NK-92 treated with Interleukin-12 subunit alpha and Interleukin-12 subunit beta, amount 100 ng/mL, for 24 hours (cell line): Measurements from ENCODE around the gene STPG3.

Source experiments
- DNase-seq: peaks from one replicate; lab custom pipeline; 2025; lab: John Stamatoyannopoulos, UW

The STPG3 gene

DNA sequence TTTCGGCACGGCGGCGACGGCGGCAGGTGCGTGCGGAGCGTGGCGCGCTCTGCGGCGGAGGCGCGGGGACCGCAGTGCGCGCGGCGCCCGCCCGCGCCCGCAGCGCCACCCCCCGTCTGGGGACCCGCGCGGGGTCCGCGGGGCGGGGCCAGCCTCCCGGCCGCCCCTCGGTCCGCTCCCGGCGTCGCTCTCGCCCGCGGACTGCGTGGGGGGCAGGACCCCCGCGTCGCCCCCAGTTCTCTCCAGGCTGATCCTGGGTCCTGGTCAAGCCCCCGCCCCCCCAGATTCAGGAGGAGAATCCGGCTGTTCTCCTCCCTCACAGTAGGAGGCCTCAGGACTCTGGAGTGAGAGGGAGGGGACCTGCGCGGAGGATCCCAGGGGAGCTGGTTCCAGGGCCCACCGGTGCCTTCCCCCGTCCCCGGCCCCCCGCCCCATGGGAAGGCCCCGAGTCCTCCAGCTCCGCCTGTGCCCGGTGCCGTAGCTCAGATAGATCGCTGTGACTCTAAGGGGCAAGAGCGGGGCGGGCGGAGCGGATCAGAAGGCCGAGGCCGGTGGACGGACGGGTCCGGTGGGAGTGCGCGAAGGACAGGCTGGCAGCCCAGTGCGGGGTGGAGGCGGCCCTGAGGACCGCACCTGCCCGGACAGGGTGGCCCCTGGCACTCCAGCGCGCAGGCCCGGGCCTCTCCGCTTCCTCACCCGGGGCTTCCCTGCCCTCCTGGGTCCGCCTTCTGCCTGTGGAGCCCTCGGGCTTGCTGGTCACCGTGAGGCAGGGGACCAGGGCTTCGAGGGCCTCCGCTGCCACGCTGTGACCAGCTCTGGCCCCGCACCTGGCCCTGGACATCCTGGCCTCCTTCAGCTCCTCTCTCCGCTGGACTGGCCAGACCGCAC, 28.7 kb upstream of the STPG3 start, which contains the start of gene RNF208:
Gene RNF208, minus strand, starts transcription at position 51 of the 888 bp plus-strand sequence. CDS start 1,028 bp downstream, outside the sequence.
- DNase-seq, result no peak

DNA sequence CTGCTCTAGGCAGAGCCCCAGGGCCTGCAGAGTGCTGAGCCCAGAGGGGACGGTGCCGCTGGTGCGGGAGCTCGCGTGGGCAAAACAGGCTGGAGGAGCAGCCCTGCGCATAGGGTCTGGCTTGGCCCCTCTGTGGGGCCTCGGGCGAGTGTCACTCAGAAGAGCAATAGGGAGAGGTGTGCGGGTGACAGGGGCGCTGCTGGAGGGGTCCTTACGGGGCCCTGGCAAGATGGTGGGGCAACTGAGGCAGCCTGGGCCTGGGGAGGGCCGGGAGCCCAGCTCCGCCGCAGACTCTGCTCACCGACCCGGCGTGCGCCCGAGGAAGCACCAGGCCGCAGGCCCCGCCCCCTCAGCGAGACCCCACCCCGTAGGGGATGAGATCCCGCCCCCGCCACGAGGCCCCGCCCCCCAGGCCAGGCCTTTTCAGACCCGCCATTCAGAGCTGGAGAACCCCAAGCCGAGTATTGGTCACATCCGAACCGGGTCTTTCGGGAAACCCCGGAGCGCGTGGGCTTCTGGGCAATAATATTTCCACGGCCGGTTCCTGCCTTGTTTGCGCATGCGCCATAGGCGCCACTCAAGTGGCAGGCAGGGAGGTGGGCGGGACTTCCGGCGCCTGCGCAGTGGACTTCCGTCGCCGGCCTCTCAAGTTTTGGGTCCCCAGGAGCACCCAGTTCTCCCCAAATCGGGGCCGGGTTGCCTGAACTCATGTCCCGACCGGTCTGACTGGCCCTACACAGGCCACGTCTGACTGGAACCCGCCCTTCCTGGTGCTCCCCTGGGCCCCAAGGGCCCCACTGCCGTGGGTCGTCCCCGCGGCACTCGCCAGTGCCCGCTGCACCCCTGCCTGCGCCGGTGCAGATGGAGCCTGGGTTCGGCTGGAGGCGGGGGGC, 27.8 kb upstream of the STPG3 start:
- peak; percentile 96 for DNase-seq

DNA sequence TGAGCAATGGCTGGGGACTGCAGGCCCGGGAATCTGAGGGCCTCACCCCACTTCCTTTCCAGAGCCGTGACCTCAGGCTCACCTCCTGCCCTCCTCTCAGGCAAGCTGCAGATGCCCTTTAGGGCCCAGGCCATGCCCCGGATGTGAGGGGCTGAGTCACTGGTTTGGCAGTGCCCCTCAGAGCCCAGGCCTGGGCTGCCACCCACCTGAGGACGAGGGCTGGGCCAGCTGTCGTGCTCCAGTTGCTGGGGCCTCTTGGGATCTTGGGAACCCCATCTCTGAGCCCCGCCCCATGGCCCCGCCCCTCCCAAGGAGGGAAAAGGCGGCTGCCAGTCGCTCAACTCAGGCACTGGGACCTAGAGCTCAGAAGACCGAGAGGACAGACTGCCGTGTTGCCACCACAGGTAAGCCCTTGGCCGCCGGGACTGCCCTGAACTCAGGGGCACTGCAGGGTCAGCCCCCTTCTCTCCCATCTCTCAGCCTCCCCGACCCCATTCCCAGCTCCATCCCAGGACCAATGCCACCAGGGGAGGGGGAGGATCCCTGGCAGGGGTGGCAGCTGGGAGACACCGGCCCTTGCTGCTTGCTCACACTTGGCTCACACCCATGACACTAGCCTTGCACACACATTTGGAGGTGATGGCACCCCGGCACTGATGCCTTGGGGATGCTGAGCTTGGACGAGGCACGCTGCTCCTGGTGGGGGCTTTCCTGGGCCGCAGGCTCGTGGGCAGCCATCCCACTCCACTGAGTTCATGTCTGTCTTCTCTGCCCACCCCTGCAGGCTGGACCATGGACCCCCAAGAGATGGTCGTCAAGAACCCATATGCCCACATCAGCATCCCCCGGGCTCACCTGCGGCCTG, 26.0 kb upstream of the STPG3 start, which contains the start of gene CYSRT1:
Gene CYSRT1, plus strand, starts transcription at position 345 of the 865 bp plus-strand sequence. Its CDS starts 448 bp downstream, at position 793.
- no peak for DNase-seq

DNA sequence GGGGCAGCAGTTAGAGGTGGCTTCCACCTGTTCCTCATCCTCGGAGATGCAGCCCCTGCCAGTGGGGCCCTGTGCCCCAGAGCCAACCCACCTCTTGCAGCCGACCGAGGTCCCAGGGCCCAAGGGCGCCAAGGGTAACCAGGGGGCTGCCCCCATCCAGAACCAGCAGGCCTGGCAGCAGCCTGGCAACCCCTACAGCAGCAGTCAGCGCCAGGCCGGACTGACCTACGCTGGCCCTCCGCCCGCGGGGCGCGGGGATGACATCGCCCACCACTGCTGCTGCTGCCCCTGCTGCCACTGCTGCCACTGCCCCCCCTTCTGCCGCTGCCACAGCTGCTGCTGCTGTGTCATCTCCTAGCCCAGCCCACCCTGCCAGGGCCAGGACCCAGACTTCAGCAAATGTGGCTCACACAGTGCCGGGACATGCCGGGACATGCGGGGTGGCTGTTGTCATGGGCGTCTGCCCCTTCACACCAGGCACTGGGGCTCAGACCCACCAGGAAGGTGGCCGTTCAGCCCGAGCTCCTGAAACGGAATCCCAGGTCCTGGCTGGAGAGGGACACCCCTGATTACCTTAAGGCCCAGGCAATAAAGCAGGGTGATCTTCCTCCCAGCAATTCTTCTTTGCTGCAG, 25.3 kb upstream of the STPG3 start:
- DNase-seq, result no peak

- no peak for DNase-seq
These were observed 24.6 kb upstream of the STPG3 start for GRCh38 chr9:137226338-137227053.

DNA sequence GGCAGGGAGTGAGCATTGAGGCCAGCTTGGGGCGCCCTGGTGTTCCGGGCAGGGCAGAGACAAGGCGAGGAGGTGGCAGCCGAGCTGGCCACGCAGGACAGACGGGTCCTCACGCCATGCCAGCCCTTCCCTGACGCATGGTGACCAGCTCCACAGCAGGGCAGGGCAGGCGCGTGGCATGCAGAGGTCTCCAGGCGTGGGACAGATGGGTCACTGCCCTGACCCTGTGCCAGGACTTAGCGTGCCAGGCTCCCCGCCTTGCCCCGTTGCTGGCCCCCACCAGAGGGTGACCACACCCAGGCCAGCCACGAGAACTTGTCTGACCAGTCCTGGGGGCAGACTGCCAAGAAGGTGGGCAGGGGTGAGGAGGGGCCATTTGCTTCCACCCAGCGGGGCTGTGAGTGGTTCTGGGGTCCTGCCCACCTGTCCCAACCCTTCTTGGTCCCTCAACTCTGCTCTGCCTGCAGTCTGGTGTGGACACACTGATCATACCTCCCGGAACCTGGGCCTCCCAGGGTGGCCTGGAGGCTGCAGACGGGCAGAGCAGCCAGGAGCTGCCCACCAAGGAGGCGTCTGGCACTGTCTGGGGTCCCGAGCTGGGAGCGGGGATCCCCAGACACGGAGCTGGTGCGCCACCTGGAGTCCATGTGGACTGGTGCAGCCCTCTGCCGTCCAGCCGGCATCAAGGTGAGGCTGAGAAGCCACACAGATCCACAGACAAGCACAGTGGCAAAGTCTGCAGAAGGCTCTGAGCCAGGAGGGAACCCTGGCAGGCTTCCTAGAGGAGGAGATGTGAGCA, 23.8 kb upstream of the STPG3 start, which contains the start of gene RNF224:
Gene RNF224, plus strand, starts transcription at position 449 of the 799 bp plus-strand sequence. CDS start 834 bp downstream, outside the sequence.
- peak; percentile 43 for DNase-seq

GRCh38 chr9:137227853-137228505, 23.1 kb upstream of the STPG3 start:
- no peak for DNase-seq

- DNase-seq, result no peak
These were observed 22.5 kb upstream of the STPG3 start for GRCh38 chr9:137228506-137228967.

GRCh38 chr9:137228968-137229896, 21.9 kb upstream of the STPG3 start:
- no peak for DNase-seq

GRCh38 chr9:137229903-137230704, 21.0 kb upstream of the STPG3 start:
- DNase-seq, result no peak

DNA sequence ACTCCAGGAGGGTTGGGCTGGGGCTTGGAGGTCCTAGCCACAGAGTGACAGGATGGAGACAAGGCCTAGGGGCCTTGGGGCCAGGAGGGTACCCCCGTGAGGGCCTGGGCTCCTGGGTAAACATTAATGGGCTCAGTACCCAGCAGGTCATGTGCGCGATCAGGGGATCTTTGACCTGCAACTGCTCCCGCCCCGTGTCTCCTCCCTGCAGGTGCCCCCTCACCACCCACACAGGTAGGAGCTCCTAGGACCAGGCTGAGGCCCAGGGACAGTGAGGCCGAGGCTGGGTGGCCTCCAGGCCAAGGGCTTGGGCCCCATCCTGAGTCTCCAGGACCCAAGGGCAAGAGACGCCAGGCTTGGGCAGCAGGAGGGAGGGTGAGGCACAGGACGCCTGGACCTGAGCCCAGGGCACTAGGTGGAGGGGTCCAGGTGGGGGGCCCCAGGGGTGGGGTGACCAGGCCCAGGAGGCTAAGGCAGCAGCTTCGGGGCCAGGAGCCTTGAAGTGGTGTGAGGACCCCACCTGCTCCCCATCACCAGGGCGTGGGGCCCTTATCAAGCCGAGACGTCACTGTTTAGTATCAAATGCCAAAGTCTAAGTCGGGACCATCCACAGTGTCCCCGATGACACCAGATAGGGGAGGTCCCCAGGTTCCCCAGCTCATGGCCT, 20.2 kb upstream of the STPG3 start, which contains the start of gene SLC34A3:
Gene SLC34A3, plus strand, starts transcription at position 197 of the 667 bp plus-strand sequence. CDS start 802 bp downstream, outside the sequence.
- DNase-seq, result no peak

DNA sequence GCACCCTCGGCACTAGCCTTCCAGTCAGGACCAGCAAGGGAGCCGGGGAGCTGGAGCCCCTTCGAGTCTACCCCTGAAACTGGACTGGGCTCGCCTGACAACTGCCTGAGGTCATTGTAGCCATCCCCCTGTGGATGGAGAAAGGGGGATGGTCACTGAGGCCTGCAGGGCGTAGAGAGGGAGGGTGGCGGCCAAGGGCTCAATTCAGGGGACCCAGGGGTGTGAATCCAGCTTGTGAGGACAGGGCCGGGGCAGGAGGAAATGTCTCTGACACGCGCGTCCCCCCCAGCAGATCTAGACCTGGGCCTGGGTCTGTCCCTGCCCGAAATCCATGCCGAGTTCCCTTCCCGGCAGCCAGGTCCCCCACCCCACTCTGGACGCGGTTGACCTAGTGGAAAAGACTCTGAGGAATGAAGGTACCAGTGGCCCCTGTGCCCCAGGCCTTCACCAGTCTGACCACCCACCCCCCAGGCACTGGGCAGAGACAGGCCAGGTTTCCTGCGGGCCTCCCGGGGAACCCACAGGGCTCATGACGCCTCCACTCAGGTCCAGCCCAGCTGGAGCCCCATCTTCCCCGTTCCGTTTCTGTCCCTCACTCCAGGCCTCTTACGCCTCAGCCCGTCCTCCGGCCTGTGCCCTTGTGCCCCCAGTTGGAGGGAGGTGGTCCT, 19.6 kb upstream of the STPG3 start:
- DNase-seq, result no peak

DNA sequence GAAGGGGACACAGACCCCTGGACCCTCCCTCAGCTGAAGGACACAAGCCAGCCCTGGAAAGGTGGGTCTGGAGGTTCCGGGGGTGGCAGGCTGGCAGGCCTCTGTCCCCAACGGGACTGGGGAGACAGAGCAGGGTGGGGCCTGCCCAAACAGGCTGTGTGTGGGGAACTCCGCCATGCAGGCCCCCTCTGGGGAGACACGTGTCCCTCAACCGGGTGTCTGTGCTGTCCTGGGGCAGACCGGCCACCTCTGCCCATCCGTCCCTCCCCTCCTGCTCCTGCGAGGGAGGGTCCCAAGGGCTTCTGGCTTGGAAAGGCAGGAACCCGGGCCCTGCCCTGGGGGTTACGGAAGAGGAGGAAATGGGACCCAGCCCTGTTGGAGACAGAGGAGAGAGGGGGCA, 19.0 kb upstream of the STPG3 start:
- no peak for DNase-seq

DNA sequence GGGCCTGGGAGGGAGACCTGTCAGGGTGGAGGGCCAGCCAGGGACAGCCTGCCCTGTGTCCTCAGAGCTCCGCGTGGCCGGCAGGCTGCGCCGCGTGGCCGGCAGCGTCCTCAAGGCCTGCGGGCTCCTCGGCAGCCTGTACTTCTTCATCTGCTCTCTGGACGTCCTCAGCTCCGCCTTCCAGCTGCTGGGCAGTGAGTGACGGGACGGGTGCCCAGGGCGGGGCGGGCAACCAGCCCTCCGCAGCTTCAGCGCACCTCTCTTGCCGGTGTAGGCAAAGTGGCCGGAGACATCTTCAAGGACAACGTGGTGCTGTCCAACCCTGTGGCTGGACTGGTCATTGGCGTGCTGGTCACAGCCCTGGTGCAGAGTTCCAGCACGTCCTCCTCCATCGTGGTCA, 18.6 kb upstream of the STPG3 start:
- no peak for DNase-seq

DNA sequence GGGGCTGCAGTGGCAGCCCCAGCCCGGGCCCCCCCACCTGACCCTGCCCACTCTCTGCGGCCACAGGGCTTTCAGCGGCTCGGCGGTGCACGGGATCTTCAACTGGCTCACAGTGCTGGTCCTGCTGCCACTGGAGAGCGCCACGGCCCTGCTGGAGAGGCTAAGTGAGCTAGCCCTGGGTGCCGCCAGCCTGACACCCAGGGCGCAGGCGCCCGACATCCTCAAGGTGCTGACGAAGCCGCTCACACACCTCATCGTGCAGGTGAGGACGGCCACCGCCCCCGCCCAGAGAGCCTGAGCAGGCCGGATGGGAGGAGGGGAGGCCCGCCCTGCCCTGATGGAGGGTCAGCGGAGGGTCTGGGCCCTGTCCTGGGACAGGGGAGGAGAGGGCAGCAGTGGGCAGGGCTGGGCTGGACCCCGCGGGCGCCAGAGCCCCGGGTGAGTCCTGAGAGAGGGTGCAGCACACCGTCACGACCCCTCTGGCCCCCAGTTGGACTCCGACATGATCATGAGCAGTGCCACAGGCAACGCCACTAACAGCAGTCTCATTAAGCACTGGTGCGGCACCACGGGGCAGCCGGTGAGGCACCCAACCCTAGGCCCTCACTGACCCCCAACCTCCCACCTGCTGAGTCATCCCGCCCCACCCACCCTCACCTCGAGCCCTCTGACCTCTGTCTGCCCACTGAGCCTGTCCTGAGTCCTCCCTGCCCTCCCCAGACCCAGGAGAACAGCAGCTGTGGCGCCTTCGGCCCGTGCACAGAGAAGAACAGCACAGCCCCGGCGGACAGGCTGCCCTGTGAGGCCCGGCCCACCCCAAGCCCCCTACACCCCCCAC, 17.7 kb upstream of the STPG3 start:
- no peak for DNase-seq
